Measurements from ENCODE around the gene SDK2. TPM values are rescaled to one million over a fixed set of nuclear protein-coding genes. Genes with fewer than 3 reads are reported as not detected.

SDK2 gene
- total and polyA plus RNA-seq, 8 donors = 0.04 to 0.31 (median 0.17) TPM

DNA sequence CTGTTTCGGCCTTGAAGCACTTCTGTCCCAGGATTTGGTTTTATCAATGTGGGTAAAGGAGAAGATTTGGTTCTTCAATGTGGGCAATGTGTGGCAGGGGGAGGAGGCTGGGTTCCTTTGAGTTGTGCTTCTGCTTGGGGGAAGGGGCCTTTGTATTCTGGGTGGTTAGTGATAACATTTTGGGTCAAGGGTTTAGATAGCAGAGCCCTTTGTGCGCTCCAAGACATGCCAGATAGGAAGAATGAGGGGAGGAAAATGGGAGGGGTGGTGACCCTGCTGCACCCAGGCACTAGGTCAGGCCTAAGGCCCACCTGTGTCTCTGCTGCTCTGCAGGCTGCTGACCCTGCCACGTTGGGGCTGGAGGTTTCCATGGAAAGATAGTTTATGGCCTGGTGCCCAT lies 292.5 kb downstream of the SDK2 start:
- FAIRE-seq (no peak), ATAC-seq (no peak), DNase-seq (no peak)
- Histone ChIP-seq H3K27ac (no peak overlapping the region), H3K9me3 (no peaks in the 10 kb centered on the region), H3K4me1 (no peaks in the 10 kb centered on the region), H3K27me3 (no peaks in the 10 kb centered on the region), H3K36me3 (no peaks in the 10 kb centered on the region), H3K4me3 (no peak overlapping the region)
- TF ChIP-seq, protein P1, sequence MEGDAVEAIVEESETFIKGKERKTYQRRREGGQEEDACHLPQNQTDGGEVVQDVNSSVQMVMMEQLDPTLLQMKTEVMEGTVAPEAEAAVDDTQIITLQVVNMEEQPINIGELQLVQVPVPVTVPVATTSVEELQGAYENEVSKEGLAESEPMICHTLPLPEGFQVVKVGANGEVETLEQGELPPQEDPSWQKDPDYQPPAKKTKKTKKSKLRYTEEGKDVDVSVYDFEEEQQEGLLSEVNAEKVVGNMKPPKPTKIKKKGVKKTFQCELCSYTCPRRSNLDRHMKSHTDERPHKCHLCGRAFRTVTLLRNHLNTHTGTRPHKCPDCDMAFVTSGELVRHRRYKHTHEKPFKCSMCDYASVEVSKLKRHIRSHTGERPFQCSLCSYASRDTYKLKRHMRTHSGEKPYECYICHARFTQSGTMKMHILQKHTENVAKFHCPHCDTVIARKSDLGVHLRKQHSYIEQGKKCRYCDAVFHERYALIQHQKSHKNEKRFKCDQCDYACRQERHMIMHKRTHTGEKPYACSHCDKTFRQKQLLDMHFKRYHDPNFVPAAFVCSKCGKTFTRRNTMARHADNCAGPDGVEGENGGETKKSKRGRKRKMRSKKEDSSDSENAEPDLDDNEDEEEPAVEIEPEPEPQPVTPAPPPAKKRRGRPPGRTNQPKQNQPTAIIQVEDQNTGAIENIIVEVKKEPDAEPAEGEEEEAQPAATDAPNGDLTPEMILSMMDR (IDR thresholded peaks at IDR 0.05) = no peak
- 78 to 83% methylated on average over 3 of the region's 3 CpGs for WGBS, 2 donors
- intact Hi-C loops (cut with DNase I) = no loop called here

DNA sequence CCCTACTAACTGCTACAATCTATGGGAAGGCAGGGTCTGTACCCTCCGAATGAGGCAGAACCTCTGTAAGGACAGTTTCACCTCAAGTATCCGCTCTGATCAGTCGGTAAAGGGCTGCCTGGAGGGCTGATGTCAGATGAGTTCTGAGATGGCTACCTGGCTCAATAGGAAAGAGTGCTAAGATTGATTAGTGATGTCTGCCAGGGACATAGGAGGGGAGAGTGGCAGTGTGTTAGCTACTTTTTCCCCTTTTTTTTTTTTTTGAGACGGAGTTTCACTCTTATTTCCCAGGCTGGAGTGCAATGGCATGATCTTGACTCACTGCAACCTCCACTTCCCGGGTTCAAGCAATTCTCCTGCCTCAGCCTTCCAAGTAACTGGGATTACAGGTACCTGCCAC lies 293.4 kb downstream of the SDK2 start:
- ATAC-seq = no peak
- Histone ChIP-seq H3K36me3 (no peaks in the 10 kb centered on the region), H3K4me3 (no peak overlapping the region), H3K9me3 (no peaks in the 10 kb centered on the region), H3K27ac (no peak overlapping the region), H3K4me1 (no peaks in the 10 kb centered on the region), H3K27me3 (no peaks in the 10 kb centered on the region)
- intact Hi-C loops (cut with DNase I) = no loop called here
- no peak for DNase-seq
- TF ChIP-seq, protein P1 (IDR thresholded peaks at IDR 0.05) = no peak
- no peak for FAIRE-seq
- WGBS, 2 donors = 87 to 94% methylated on average over 4 to 5 of the region's 5 CpGs

DNA sequence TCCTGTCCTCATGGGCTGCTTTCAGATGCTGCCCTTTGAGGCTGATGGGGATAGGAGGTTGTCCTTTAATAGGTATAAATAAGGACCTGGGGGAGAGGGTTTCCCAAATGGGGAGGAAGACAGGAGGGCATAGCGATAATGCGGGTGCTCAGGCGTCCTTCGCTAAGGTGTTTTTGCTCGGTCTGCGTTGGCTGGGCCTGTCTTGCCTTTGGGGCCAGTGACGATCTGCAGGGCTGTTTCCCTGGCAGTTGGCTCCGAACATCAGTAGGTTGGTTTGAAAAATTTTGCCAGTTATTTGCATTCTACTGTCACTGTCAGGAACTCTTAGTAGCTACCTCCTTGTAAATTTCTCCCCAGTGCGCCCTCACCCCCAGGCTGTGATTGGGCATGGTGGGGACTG lies 294.6 kb downstream of the SDK2 start:
- Histone ChIP-seq H3K36me3 (no peaks in the 10 kb centered on the region), H3K4me1 (no peaks in the 10 kb centered on the region), H3K9me3 (no peaks in the 10 kb centered on the region), H3K27ac (no peak overlapping the region), H3K4me3 (no peak overlapping the region), H3K27me3 (no peaks in the 10 kb centered on the region)
- no peak for FAIRE-seq
- 93 to 97% methylated on average over 9 of the region's 9 CpGs for WGBS, 2 donors
- intact Hi-C loops (cut with DNase I) = no loop called here
- DNase-seq = no peak
- ATAC-seq = no peak
- TF ChIP-seq, protein P1 (IDR thresholded peaks at IDR 0.05) = no peak

DNA sequence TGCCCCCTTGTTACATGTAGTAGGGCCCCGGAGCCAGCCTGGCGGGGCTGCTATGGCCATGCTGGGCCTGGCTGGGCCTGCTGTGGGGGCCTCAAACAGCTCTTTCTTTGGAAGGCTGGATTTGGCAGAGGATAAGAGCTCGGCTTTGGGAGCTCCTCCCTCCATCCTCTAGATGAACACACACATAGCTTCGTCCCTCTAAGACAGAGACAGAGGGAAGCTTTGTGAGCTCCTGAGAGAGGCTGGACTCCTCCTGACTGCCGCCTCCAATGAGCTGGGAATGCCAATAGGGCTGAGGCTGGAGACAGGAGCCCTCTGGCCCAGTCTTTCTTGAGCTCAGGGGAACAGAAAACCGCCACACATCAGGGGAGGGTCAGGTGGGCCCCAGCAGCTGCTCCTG lies 295.1 kb downstream of the SDK2 start:
- Histone ChIP-seq H3K27me3 (no peaks in the 10 kb centered on the region), H3K4me3 (no peak overlapping the region), H3K27ac (no peak overlapping the region), H3K4me1 (no peaks in the 10 kb centered on the region), H3K9me3 (no peaks in the 10 kb centered on the region), H3K36me3 (no peaks in the 10 kb centered on the region)
- 82 to 87% methylated on average over 6 of the region's 6 CpGs for WGBS, 2 donors
- ATAC-seq = peak in 2 of 4 donors; percentile 36 to 40
- TF ChIP-seq, protein P1 (IDR thresholded peaks at IDR 0.05) = no peak
- no peak for DNase-seq
- intact Hi-C loops (cut with DNase I) = no loop called here
- FAIRE-seq = no peak

DNA sequence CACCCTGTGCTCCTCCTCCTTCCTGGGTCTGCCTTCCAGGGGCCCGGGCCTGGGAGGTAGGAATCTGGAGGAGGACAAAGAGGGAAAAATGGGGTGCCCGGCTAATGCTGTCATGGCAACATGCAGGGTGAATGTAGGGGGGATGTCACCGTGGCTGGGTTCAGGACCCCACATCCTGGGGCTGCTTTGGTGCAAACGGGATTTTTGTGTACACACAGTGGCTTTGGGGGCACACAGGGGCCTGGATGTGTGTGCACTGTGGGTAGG lies 295.5 kb downstream of the SDK2 start:
- TF ChIP-seq, protein P1 (IDR thresholded peaks at IDR 0.05) = no peak
- H3K36me3 ChIP-seq = no peaks in the 10 kb centered on the region
- no peak overlapping the region for H3K27ac ChIP-seq
- ATAC-seq (no peak), DNase-seq (no peak), FAIRE-seq (no peak)
- WGBS, 2 donors = 59 to 61% methylated on average over 4 of the region's 4 CpGs
- H3K9me3 ChIP-seq = no peaks in the 10 kb centered on the region
- H3K27me3 ChIP-seq = no peaks in the 10 kb centered on the region
- H3K4me3 ChIP-seq = no peak overlapping the region
- H3K4me1 ChIP-seq = no peaks in the 10 kb centered on the region
- intact Hi-C loops (cut with DNase I) = no loop called here
